Right lobe of liver (tissue), 6 donors: ENCODE results near the gene STXBP6. TPM values are rescaled to one million over a fixed set of nuclear protein-coding genes. Genes with fewer than 3 reads are reported as not detected.

ENCODE experiments used
- ATAC-seq, 4 donors: fragments of 200-7000 bp; cut with Tn5 transposase; one replicate each; pipeline ENCODE4 v1.9.1; 2020; ENCODE audit warnings: mild to moderate bottlenecking in 4 of 4, moderate library complexity in 4 of 4
- DNase-seq, 3 donors: peaks; one replicate each; pipeline ENCODE4 v3.0.0-alpha.2; 2020
- H3K27ac ChIP-seq, 3 donors: fragments of 200-600 bp; one replicate each; pipeline ENCODE4 v1.8.0; 2022
- H3K27me3 ChIP-seq, 2 donors: fragments of 200-600 bp; one replicate each; pipeline ENCODE4 v1.8.0; 2022
- H3K36me3 ChIP-seq, 4 donors: fragments of 200-600 bp; sonication (generic) in 1 of 4; one replicate each; pipeline versions ENCODE4 v1.5.1 to v1.8.0; 2017 to 2022; ENCODE audit warnings: control low read depth in 1 of 4
- H3K4me1 ChIP-seq, 4 donors: fragments of 200-600 bp; sonication (generic) in 1 of 4; one replicate each; pipeline versions ENCODE4 v1.5.1 to v1.8.0; 2017 to 2022; ENCODE audit warnings: control low read depth in 1 of 4
- H3K4me3 ChIP-seq, 3 donors: fragments of 200-600 bp; one replicate each; pipeline ENCODE4 v1.8.0; 2022
- H3K9me3 ChIP-seq, 4 donors: fragments of 200-600 bp; sonication (generic) in 1 of 4; one replicate each; pipeline versions ENCODE4 v1.5.1 to v1.8.0; 2017 to 2022; ENCODE audit warnings: control low read depth in 1 of 4
- POLR2A ChIP-seq: fragments of 450-650 bp; IDR thresholded peaks from one replicate; pipeline ENCODE4 v1.6.1; 2017; ENCODE audit warnings: antibody characterized with exemption, mild to moderate bottlenecking
- WGBS: methylation state at CpG from one replicate; pipeline ENCODE4 v1.1.6; 2018; ENCODE audit warnings: low coverage, low lambda C conversion rate; ENCODE audit not compliant: insufficient coverage; ENCODE audit errors: missing lambda C conversion rate; 5-methylcytosine and 5-hydroxymethylcytosine counted together
- intact Hi-C, 2 donors: fragments of 100-400 bp; cut with DNase I; formaldehyde crosslinking; loops; one replicate each; pipeline versions ENCODE4 v1.11.2 to v1.14.1; 2022
- total RNA-seq, 6 experiments: library from RNA; depleted of rRNA in 2 of 6; stranded (reverse); fragments of >200 nt in 2 of 6; fragmentation: NEBNext Ultra II Directional in 3 of 6; extraction: Animal tissue kit (Norgen Biotek cat#: 25700) in 3 of 6; gene quantifications; one replicate each; pipeline versions ENCODE4 v1.1.0 to v1.2.4, GENCODE V29; 2016 to 2023
- TF ChIP-seq, protein P1 (sequence below), 4 donors: fragments of 200-600 bp in 3 of 4; fragments of 450-650 bp in 1 of 4; IDR thresholded peaks; one replicate each; pipeline versions ENCODE4 v1.5.1 to v1.8.0; 2016 to 2022; ENCODE audit warnings: antibody characterized with exemption in 4 of 4, mild to moderate bottlenecking in 2 of 4
- donor health status: DM: no; HTN: yes; CAD: no.
- donor health status: DM: no; HTN: no; CAD: no.
- donor health status: DM: no; HTN: no; CAD: no.
- donor health status: DM: no; HTN: yes; CAD: no.
- donor health status: DM: no; HTN: yes; CAD: no.

STXBP6 gene
- total RNA-seq, 6 experiments from 2014 or later = 0.55 to 1.7 (median 1.1) TPM

DNA sequence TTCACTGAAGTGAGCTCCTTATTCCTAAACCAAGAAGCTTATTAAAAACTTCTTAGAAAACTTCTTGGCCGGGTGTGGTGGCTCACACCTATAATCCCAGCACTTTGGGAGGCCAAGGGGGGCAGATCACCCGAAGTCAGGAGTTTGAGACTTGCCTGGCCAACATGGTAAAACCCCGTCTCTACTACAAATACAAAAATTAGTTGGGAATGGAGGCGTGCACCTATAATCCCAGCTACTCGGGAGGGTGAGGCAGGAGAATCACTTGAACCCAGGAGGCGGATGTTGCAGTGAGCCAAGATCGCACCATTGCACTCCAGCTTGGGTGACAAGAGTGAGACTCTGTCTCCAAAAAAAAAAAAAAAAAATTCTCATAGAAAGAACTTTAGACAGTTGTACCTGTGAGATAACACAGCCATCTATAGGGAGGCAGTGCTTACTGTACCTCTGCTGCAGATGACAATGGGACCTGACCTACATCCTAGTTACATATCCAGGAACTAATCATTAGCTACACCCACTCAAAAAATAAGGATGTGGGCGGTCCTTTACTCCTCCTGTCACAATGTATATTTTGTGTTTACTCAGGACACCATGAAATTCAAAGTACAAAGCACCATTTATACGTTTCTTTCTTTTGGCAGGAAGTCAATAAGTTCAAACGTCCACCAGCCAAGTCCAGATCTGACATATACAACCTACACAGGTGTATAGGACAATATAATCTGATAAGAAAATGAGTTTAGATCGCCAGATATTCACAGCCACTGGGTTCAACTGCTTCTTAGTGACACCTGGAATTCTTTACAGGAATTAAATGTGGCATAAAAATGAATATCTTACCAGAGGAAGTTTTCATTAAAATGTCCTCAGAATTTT is 14.9 kb downstream of the STXBP6 start:
- ATAC-seq (no peak), DNase-seq (no peak)
- no peaks in the 10 kb centered on the region for H3K9me3 ChIP-seq
- H3K36me3 ChIP-seq = no peaks in the 10 kb centered on the region
- H3K27ac ChIP-seq = no peak overlapping the region
- WGBS = 66% methylated on average over 9 of the region's 11 CpGs
- no peaks in the 10 kb centered on the region for H3K4me1 ChIP-seq
- H3K4me3 ChIP-seq = no peak overlapping the region
- TF ChIP-seq, protein P1, sequence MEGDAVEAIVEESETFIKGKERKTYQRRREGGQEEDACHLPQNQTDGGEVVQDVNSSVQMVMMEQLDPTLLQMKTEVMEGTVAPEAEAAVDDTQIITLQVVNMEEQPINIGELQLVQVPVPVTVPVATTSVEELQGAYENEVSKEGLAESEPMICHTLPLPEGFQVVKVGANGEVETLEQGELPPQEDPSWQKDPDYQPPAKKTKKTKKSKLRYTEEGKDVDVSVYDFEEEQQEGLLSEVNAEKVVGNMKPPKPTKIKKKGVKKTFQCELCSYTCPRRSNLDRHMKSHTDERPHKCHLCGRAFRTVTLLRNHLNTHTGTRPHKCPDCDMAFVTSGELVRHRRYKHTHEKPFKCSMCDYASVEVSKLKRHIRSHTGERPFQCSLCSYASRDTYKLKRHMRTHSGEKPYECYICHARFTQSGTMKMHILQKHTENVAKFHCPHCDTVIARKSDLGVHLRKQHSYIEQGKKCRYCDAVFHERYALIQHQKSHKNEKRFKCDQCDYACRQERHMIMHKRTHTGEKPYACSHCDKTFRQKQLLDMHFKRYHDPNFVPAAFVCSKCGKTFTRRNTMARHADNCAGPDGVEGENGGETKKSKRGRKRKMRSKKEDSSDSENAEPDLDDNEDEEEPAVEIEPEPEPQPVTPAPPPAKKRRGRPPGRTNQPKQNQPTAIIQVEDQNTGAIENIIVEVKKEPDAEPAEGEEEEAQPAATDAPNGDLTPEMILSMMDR (IDR thresholded peaks at IDR 0.05) = no peak
- no peak for TF ChIP-seq POLR2A
- H3K27me3 ChIP-seq = no peaks in the 10 kb centered on the region
- intact Hi-C loops = no loop called here

DNA sequence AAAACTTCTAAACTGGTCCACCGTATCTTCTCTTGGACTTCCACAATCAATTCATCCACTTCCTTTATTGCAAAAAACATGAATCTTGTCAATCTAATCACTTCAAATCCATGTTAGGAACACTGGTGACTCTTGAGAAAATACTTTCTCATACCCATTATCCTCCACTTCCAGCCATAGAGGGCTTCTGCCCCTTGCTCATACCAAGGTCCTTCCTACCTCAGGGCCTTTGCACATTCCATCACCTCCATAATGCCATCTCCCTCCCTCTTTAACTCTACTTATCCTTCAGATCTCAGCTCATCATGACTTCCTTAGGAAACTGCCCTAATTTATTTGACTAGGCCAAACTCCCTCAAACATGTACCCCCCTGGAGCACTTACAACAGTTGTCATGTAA is 16.6 kb downstream of the STXBP6 start:
- Histone ChIP-seq H3K4me3 (no peak overlapping the region), H3K27ac (no peak overlapping the region), H3K9me3 (no peaks in the 10 kb centered on the region), H3K27me3 (no peaks in the 10 kb centered on the region), H3K4me1 (no peaks in the 10 kb centered on the region), H3K36me3 (no peaks in the 10 kb centered on the region)
- WGBS = 80% methylated on average over 1 of the region's 1 CpG
- intact Hi-C loops = no loop called here
- ATAC-seq = no peak
- TF ChIP-seq POLR2A = no peak
- TF ChIP-seq, protein P1 (IDR thresholded peaks at IDR 0.05) = no peak
- no peak for DNase-seq

DNA sequence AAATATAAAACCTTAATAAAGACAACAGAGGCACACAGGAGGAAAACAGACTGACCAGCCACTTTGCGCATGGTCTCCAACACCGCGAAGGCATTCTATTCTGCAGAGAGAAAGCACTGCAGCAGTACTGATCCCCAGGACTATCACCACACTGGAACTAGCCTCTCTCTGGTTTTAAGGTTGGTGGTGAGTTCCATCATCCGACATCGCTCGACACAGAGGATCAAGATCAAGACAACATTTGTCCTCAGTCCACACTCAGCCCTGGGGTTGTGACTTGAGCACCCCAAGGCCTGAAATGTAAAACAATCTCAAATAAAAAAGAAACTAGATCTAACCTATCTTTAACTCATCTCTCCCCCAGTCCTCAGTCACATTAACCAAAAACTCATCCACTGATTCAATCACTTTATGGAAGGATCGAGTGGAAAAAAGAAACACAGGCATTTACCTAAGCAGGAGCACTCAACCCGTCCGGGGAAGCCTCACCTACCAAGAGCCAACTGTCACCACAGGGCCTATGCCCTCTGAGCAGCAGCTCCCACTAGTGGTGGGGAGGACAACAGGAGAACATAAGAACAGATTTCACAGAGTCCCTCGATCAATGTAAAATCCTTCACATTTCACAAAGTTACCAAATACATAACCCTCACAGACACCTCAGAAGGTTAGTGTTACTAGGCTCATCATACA is 17.7 kb downstream of the STXBP6 start:
- intact Hi-C loops = no loop called here
- ATAC-seq = peak; percentile 24 to 70 (median 56)

DNA sequence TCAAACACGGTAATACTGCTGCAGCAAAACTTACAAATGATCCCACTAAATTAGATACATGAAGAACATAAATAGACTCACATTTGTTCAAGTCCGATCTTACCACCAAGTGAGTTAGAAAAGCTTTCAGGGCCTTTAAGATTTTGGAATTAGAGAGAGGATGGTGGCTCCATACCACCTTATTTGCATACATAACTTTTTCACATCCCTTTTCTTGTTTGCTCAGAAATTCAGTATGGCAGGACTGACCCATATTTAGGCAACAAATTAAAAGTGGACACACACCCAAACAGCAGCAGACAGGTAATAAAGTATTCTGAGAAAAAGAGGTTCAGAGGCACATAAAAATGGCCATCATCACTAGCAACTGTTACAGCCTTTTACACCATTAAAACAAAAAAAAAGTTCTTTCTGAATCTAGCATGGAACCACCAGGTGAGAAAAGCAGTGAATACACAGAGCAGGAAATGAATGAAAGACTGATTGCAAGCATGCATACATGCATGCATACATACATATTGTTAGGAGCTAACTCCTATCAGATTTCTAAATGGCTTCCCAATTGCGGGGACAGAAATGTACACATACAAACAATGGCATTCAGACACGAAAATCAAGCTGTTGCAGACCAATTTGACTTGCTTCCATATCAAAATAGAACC is 23.3 kb downstream of the STXBP6 start:
- no peak for TF ChIP-seq POLR2A
- TF ChIP-seq, protein P1 (IDR thresholded peaks at IDR 0.05) = no peak
- Histone ChIP-seq H3K27ac (no peak overlapping the region), H3K4me3 (no peak overlapping the region), H3K36me3 (no peaks in the 10 kb centered on the region), H3K27me3 (no peaks in the 10 kb centered on the region), H3K9me3 (no peaks in the 10 kb centered on the region), H3K4me1 (no peaks in the 10 kb centered on the region)
- WGBS = 73% methylated on average over 4 of the region's 4 CpGs
- no peak for DNase-seq
- no peak for ATAC-seq
- intact Hi-C loops = no loop called here

More for the DNA sequence above, 17.7 kb downstream of the STXBP6 start:
- DNase-seq = no peak
- no peaks in the 10 kb centered on the region for H3K27me3 ChIP-seq
- no peaks in the 10 kb centered on the region for H3K4me1 ChIP-seq
- no peak overlapping the region for H3K27ac ChIP-seq
- no peaks in the 10 kb centered on the region for H3K9me3 ChIP-seq
- H3K4me3 ChIP-seq = no peak overlapping the region
- 90% methylated on average over 9 of the region's 10 CpGs for WGBS
- no peak for TF ChIP-seq POLR2A
- TF ChIP-seq, protein P1 (IDR thresholded peaks at IDR 0.05) = peak in 3 of 4 donors; percentile 15 to 34 (median 30)
- H3K36me3 ChIP-seq = no peaks in the 10 kb centered on the region
